Stimulated activated CD8-positive, alpha-beta memory T cell treated with anti-CD3 and anti-CD28 coated beads, Interleukin-7, amount 100 ng/mL, for 48 hours (primary cell): ENCODE results near the gene ANTXR1.
"Not testable (repeated sequence)": the region's sequence is repeated elsewhere in the genome, so short reads cannot be mapped to it uniquely, and the experiment has no call there.

Experiments used
- DNase-seq, 2 donors: peaks; one replicate each; pipeline ENCODE4 v3.0.0-alpha.2; 2020; ENCODE audit warnings: low read depth in 1 of 2; ENCODE audit errors: extremely low read depth in 1 of 2

Gene ANTXR1

DNA sequence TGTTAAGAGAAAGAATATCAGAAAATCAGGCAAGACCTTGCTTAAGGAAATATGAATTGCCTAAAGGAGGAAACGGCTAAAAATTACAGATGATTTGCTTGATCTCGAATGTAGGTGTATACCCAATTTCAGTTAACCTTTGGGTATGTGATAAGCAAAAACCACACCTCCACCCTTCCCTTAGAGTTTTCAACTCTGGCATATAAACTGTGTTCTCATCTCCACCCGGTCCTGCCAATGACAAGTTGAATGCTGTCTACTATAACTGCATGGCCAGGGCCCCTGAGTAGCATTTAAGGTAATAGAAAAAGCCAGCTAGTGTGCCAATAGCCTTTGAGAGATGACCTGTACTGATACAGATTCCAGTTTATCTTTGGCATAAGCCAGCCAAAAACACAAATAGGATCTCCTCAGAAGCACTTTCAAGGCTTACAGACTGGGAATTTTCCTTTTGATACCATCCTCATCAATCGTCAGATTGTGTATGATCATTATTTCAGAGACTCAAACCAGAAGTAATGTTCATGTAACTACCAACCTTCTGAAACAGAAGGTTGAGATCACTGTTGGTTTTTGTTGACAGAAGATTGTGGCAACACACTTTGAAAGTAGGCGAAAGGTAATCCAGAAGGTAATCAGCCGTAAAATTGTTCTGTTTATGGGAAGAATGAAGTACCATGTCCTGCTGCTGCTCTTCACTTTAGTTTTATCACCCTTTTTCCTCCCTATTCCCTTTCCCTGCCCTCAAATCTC is 211.0 kb downstream of the ANTXR1 start:
- DNase-seq: no peak

DNA sequence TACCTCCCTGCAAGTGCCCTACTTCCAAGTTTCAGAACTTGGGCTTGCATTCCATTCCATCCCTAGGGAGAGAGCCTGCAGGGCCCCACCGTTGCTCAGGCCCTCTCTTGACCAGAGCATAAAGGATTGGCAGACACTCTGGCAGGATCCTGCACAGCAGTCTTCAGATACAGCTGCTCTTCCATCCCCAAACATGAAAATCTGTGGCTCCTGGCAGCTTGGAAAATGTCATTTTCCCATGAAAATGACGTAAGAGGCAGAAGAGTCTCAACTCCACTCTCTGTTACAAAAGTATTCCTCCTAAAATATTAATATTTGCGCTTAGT is 211.5 kb downstream of the ANTXR1 start:
- DNase-seq: no peak

DNA sequence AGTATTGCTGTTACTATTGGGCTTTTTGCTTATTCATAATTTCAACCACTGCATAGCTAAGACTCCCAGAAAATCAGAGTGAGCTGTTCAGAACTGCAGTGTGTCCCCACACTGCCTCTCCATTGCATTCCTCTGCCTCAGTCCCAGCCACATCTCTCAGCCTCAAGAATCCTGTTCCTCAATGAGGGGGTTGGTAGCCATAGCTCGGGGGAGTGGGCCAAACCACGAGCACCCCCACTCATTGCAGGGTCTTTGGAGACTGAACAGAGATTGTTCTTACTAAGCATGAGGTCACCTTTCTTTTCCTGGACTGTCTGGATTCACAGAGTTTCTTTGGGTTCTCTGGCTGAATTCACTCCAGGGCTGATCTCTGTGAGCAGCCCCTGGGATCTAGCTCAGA is 213.0 kb downstream of the ANTXR1 start:
- DNase-seq: no peak

DNA sequence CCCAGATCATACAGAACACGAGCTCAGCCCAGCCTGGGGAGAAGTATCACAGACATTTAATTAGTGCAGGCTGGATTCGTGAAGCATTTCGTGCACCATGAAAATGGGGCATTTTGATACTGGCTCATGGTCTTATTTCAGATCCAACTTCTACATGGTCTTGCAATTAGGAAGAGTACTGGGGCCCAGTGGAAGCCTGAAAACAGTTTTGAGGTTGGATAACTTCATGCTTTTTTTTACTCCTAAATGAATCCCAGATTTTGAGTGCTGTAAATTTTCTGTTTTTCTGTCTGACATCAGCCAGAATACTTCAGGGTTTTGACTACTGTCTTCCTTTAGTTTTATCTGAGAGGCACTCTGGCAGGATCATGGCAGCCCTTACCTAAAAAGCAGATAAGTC is 213.9 kb downstream of the ANTXR1 start:
- no peak for DNase-seq

- no peak for DNase-seq
These were observed 214.7 kb downstream of the ANTXR1 start for GRCh38 chr2:69227716-69228115.

DNA sequence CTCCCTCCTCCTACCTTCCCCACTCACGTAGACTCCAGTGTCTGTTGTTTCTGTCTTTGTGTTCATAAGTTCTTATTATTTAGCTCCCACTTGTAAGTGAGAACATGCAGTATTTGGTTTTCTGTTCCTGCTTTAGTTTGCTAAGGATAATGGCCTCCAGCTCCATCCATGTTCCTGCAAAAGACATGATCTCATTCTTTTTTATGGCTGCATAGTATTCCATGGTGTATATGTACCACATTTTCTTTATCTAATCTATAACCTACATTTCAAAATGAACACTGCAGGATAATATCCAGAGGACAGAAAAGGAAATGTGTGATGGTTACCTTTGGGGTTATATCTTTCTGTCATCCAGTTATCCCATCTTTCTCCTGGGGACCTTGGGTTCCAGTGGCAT is 218.0 kb downstream of the ANTXR1 start:
- not testable (repeated sequence) for DNase-seq

DNA sequence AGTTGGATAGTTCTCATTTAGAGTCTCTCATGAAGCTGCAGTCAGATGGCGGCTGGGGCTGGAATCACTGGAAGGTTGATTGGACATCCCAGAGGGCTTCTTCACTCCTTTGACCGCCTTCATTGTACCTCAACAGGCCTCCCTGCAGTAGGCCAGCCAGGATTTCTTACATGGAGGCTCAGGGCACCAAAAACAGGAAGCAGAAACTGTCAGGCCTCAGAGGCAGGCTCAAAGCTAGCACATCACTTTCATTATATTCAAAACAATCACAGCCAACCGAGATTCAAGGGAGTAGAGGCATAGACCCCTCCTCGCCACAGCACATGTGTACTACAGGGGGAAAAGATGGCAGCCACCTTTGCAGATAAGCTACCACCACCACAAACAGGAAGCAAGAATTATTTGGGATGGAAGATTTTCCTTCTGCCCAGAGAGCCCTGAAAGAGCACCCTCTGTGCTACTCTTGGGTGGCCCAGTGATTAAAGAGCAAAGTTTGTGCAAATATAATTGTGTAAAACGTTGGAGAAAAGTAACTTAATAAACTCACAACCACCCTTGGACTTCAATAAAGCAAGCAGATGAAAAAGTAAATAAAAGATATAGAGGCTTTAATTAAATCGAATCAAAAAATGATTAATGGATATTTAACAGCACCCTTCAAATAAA is 218.8 kb downstream of the ANTXR1 start:
- no peak for DNase-seq

- DNase-seq: not testable (repeated sequence)
These were observed 222.9 kb downstream of the ANTXR1 start for GRCh38 chr2:69235835-69236234.

DNA sequence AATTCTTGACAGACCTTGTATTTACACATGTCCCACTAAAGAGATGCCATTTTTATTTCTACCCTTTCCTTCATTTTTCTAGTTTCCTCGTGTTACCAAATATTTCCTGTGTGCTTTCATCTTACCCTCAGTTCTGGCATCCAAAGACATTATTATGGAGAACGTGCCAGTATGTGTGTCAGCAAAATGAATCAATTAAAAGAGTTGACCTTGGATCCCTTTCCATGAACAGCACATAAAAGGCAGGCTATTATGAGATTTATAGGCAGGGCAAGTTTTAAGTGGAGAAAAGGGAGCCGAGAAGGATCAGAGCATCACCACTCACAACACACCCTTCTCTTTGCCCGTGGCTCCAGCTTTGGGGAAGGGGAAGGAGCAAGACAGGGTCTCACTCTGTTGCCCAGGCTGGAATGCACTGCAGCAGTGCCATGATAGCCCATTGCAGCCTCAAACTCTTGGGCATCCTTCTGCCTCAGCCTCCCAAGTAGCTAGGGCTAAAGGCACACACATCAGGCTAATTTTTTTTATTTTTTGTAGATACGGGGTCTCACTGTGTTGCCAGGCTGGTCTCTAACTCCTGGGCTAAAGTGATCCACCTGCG is 224.2 kb downstream of the ANTXR1 start:
- DNase-seq: no peak

- no peak for DNase-seq
These were observed 225.6 kb downstream of the ANTXR1 start for GRCh38 chr2:69238449-69239031.

GRCh38 chr2:69241093-69241492 is 228.1 kb downstream of the ANTXR1 start:
- no peak for DNase-seq

GRCh38 chr2:69241664-69242514 is 228.9 kb downstream of the ANTXR1 start:
- DNase-seq: no peak

DNA sequence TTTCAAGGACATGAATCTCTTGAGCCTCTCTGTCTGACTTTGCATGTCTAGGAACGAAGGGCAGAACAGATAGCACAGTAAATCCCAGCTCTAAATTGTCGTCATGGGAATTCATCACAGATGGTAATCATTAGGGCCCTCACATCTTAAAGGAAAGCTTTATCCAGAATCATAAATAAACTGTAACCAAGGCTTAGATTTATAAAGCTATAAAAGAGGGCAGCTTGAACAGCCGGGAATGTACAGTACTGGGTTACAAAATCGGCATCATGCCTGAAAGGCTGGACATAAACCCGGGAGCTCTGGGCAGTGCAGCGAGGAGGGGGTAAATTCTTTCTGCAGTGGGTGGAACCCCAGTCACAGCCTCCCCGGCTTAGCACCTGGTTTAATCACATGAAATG is 229.7 kb downstream of the ANTXR1 start:
- no peak for DNase-seq

DNA sequence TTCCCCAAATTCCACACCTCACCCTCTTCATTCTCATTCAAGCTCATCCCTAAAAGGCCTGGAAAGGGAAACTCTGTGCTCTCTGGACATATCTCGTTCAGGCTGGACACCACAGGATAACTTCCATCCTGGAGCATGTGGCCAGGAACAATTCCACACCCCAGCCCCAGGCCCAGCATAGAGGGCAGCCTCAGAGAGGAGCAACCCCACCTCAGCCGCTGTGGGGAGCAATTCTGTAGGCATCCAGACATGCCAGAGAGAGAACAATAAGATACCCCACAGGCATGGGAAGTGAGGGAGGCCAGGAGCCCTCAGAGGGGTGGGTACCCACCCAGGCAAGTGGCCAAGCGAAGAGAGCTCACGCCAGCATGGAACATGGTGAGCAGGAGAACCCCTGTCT is 230.7 kb downstream of the ANTXR1 start:
- no peak for DNase-seq

DNA sequence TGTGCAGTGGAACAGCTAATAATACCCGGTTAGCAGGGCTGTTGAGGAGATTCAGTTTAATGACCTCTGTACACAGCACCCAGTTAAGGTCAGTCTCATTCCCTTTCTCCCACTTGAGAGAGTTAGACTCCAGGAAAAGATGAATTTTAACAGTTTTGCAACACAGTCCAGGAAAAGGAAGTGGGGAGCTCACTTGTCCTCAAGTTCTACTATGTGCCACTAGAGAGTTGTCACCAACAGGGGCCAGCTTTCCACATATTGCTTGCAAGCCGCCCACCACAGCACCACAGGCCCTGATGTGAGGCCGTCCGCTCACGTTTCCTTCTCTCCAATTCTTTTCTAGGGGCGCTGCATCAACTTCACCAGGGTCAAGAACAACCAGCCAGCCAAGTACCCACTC is 231.9 kb downstream of the ANTXR1 start:
- no peak for DNase-seq

DNA sequence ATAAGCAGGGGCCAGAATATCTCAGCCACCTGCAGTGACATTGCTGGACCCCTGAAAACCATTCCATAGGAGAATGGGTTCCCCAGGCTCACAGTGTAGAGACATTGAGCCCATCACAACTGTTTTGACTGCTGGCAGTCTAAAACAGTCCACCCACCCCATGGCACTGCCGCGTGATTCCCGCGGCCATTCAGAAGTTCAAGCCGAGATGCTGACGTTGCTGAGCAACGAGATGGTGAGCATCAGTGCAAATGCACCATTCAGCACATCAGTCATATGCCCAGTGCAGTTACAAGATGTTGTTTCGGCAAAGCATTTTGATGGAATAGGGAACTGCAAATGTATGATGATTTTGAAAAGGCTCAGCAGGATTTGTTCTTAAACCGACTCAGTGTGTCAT is 234.6 kb downstream of the ANTXR1 start:
- DNase-seq: no peak

- DNase-seq: no peak
These were observed 235.3 kb downstream of the ANTXR1 start for GRCh38 chr2:69248232-69248631.

DNA sequence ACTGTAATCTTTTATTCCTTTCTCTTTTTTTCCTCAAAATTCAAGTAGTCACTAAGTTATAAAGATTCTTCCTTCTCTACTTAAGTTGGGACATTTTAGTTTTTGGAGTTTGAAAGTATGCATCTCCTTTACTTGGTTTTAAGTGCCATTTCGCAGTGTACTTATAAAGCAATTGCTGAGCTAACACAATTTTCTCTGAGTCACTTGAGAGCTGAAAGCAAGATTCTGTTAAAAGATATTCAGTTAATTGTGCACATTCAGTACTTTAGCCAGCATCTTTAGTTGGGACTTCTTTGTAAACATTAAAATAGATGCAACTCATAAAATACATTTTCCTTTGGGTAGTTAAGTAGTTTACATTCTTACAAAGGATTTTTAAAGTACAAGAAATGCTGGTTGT is 238.0 kb downstream of the ANTXR1 start:
- no peak for DNase-seq

- no peak for DNase-seq
These were observed 239.0 kb downstream of the ANTXR1 start for GRCh38 chr2:69251943-69252342.

DNA sequence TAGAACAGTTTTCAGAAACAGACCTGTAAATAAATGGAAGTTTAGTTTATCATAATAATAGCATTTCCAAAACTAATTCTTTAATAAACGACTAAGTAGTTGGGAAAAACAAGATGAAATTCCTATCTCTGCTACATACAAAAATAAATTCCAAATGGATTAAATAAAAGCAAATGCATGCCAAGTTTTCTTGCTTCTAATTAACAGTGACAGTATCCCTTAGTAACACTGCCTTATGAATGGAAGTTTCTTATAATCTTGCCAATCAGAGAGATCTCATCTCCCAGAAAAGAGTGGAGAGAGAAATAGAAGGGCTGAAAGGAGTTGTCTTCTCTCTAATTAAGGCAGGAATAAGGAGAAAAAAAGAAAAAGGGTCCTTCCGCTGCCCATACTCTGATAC is 240.1 kb downstream of the ANTXR1 start:
- DNase-seq: no peak
